OCI-LY1 (cell line): ENCODE measurements around the gene NCF1.
"Not testable (repeated sequence)": the region's sequence is repeated elsewhere in the genome, so short reads cannot be mapped to it uniquely, and the experiment has no call there.

Source experiments
- H2AFZ ChIP-seq: fragments of 200-600 bp; sonication (generic), shearing (Covaris generic); 2 replicates; pipeline ENCODE4 v1.6.0; 2014; ENCODE audit warnings: antibody characterized with exemption, mild to moderate bottlenecking, low read length
- H3F3A ChIP-seq: fragments of 200-600 bp; sonication (generic), shearing (Covaris generic); 2 replicates; pipeline ENCODE4 v1.6.0; 2014; ENCODE audit warnings: mild to moderate bottlenecking, antibody characterized with exemption, low read length, moderate library complexity; ENCODE audit not compliant: insufficient read depth
- H3K27ac ChIP-seq: fragments of 200-600 bp; sonication (generic); 2 replicates; pipeline ENCODE4 v1.5.1; 2014; ENCODE audit warnings: low read length, mixed run types, mild to moderate bottlenecking, low read depth; ENCODE audit not compliant: poor library complexity, severe bottlenecking
- H3K27me3 ChIP-seq: fragments of 200-600 bp; sonication (generic); 2 replicates; pipeline ENCODE4 v1.6.0; 2014; ENCODE audit warnings: antibody characterized with exemption, mild to moderate bottlenecking, low read length, moderate library complexity; ENCODE audit not compliant: insufficient read depth
- H3K36me3 ChIP-seq: fragments of 200-600 bp; sonication (generic); 2 replicates; pipeline ENCODE4 v1.6.1; 2014; ENCODE audit warnings: mild to moderate bottlenecking, antibody characterized with exemption, low read length, moderate library complexity, mixed read lengths; ENCODE audit not compliant: insufficient read depth
- H3K4me1 ChIP-seq: fragments of 200-600 bp; sonication (generic); 2 replicates; pipeline ENCODE4 v1.5.1; 2014; ENCODE audit warnings: mild to moderate bottlenecking, low read length, moderate library complexity; ENCODE audit not compliant: insufficient read depth, severe bottlenecking
- H3K4me2 ChIP-seq: fragments of 200-600 bp; sonication (generic), shearing (Covaris generic); 2 replicates; pipeline ENCODE4 v1.6.1; 2014; ENCODE audit warnings: low read length
- H3K4me3 ChIP-seq: fragments of 200-600 bp; sonication (generic); 2 replicates; pipeline ENCODE4 v1.5.1; 2014; ENCODE audit warnings: low read length, low read depth, mild to moderate bottlenecking, mixed read lengths; ENCODE audit not compliant: poor library complexity, severe bottlenecking
- H3K79me2 ChIP-seq: fragments of 200-600 bp; shearing (Covaris generic); 2 replicates; pipeline ENCODE4 v1.6.1; 2016; ENCODE audit warnings: mixed run types, low read length, mixed read lengths; ENCODE audit not compliant: insufficient read depth
- H3K9ac ChIP-seq: fragments of 200-600 bp; sonication (generic), shearing (Covaris generic); 2 replicates; pipeline ENCODE4 v1.6.1; 2014; ENCODE audit warnings: mild to moderate bottlenecking, low read length, mixed read lengths
- H3K9me2 ChIP-seq: fragments of 200-600 bp; sonication (generic), shearing (Covaris generic); 2 replicates; pipeline ENCODE4 v1.6.1; 2014; ENCODE audit warnings: low read depth, mild to moderate bottlenecking, low read length, mixed read lengths
- H3K9me3 ChIP-seq: fragments of 200-600 bp; shearing (Covaris generic); 2 replicates; pipeline ENCODE4 v1.6.1; 2014; ENCODE audit warnings: low read length, mixed read lengths
- H4K20me1 ChIP-seq: fragments of 200-600 bp; sonication (generic), shearing (Covaris generic); 2 replicates; pipeline ENCODE4 v1.6.0; 2016; ENCODE audit warnings: mild to moderate bottlenecking, low read length; ENCODE audit not compliant: insufficient read depth
- EZH2 ChIP-seq: fragments of 200-600 bp; sonication (generic), shearing (Covaris generic); IDR thresholded peaks from 2 replicates; pipeline ENCODE4 v1.8.0; 2017; ENCODE audit warnings: borderline replicate concordance, mixed run types, mild to moderate bottlenecking, antibody characterized with exemption, low read length, moderate library complexity, mixed read lengths
- TF ChIP-seq, protein P1 (sequence below): fragments of 200-600 bp; sonication (generic), shearing (Covaris generic); IDR thresholded peaks from 2 replicates; pipeline ENCODE4 v1.5.1; 2017; ENCODE audit warnings: mild to moderate bottlenecking, antibody characterized with exemption, low read length, moderate library complexity, mixed read lengths

Gene NCF1

DNA sequence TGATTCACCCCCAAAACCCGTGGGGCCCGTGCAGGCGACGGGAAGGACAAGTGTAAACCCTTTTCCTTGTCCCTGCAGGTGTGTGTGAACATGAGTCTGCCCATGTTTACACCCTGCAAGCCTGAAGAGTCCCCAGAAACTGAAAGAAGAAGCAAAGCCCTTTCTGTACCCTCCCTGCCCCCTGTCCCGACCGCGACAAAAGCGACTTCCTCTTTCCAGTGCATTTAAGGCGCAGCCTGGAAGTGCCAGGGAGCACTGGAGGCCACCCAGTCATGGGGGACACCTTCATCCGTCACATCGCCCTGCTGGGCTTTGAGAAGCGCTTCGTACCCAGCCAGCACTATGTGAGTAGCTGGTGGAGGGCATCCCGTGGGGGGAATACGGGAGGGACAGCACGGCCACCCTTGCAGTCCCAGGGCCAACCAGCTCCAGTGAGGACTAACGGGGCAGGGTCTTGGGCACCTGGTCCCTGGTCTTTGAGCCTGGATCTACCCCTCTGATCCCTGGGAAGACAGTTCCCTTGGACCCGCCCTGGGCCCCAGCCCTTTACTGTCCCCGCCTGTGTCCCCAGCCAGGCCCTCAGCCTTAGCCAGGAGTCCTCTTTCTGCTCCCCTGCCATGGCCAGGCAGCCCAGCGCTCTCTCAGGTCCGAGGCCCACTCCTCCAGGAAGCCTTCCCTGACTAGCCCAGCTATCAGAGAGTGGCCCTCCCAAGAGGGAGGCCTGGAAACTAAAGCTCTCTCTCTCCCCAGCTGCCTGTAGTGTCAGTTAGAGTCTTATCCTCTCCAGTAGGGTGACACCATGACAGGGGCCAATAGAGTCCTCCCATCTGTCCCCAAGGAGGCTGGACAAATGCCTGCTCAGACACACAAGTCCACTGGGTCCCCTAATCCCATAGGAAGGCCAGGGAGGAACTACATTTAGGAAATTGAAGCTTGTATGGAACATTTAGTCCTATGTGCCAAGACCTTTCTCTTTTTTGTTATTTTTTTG, at the start of gene NCF1:
NCF1 (plus strand) TSS at position 252 of the 991 bp plus-strand sequence; CDS start at position 273, 21 bp downstream.
- not testable (repeated sequence) for H3F3A ChIP-seq, H3K9me2 ChIP-seq, H3K4me3 ChIP-seq, H3K9me3 ChIP-seq, H2AFZ ChIP-seq, H3K27me3 ChIP-seq, H3K79me2 ChIP-seq, H4K20me1 ChIP-seq, H3K4me2 ChIP-seq, H3K27ac ChIP-seq, H3K4me1 ChIP-seq, H3K9ac ChIP-seq, H3K36me3 ChIP-seq

DNA sequence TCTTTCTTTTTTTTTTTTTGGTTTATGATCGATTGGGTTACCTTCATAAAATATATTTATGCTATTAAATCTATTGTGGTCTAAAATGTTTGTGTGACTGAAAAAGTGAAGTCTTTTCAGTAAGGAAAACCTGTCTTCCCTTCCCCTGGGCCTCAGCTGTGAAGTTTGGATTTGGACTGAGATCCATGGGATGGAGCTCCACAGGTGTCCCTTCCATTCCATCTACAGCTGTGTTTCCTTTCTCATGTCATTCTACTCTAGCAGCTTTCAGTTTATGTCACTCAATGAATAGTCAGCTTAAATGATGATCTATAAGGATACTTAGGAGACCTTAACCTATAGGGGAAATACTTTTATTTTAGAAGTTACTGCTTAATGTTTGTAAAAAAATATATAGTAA, 48.0 kb upstream of the NCF1 start:
- peaks cover 56% of the 10 kb centered on the region for H3K36me3 ChIP-seq
- H3K4me3 ChIP-seq, result no peak overlapping the region
- TF ChIP-seq, protein P1, sequence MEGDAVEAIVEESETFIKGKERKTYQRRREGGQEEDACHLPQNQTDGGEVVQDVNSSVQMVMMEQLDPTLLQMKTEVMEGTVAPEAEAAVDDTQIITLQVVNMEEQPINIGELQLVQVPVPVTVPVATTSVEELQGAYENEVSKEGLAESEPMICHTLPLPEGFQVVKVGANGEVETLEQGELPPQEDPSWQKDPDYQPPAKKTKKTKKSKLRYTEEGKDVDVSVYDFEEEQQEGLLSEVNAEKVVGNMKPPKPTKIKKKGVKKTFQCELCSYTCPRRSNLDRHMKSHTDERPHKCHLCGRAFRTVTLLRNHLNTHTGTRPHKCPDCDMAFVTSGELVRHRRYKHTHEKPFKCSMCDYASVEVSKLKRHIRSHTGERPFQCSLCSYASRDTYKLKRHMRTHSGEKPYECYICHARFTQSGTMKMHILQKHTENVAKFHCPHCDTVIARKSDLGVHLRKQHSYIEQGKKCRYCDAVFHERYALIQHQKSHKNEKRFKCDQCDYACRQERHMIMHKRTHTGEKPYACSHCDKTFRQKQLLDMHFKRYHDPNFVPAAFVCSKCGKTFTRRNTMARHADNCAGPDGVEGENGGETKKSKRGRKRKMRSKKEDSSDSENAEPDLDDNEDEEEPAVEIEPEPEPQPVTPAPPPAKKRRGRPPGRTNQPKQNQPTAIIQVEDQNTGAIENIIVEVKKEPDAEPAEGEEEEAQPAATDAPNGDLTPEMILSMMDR, result no peak
- no peak for TF ChIP-seq EZH2
- no peak overlapping the region for H3K27ac ChIP-seq
- H3K9me2 ChIP-seq, result no peaks in the 10 kb centered on the region
- H3K27me3 ChIP-seq, result no peaks in the 10 kb centered on the region
- H2AFZ ChIP-seq, result no peak overlapping the region
- H3K4me1 ChIP-seq, result no peaks in the 10 kb centered on the region
- no peaks in the 10 kb centered on the region for H3K79me2 ChIP-seq
- H3K9me3 ChIP-seq, result no peaks in the 10 kb centered on the region
- H4K20me1 ChIP-seq, result no peaks in the 10 kb centered on the region
- no peak overlapping the region for H3K9ac ChIP-seq
- no peaks in the 10 kb centered on the region for H3F3A ChIP-seq
- H3K4me2 ChIP-seq, result no peak overlapping the region

DNA sequence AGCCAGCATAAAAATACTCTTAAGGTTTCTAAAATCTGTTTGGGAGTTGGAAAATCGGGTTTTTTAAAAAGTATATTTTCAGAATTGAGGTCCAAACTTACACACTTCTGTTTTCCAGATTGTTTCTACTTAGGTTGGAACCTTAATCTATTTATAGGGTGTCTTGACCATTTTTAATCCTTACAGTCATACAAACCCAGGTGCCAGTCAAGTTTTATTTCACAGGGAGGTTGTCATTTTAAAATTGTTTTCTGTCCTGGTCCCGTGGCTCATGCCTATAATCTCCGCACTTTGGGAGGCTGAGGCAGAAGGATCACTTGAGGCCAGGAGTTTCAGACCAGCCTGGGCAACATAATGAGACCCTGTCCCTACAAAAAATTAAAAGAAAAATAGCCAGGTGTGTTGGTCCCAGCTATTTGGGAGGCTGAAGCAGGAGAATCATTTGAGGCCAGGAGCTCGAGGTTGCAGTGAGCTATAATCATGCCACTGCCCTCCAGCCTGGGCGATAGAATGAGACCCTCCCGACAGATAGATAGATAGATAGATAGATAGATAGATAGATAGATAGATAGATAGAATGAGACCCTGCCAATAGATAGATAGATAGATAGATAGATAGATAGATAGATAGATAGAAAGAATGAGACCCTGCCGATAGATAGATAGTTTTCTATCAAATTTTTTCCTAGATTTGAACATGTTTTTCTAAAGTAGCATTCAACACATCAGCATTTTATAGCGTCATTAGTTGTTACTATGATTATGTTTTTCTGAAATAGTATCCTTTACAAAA, 47.3 kb upstream of the NCF1 start:
- Histone ChIP-seq H3F3A (no peaks in the 10 kb centered on the region), H3K27ac (no peak overlapping the region)

DNA sequence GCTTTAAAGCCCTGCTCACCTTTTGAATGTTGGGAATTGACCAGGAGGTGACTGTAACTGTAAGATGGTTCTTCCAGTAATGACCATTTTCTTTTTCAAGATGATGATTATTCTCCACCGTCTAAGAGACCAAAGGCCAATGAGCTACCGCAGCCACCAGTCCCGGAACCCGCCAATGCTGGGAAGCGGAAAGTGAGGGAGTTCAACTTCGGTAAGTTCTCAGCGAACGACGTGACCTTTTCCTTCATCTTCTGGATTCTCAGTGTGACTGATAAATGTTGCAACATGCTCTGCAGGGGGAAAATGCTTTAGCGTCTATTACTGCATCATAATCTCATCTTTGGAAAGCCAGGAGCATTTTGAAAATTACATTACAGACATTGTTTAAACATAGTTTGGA, 45.1 kb upstream of the NCF1 start:
- H3K27ac ChIP-seq, H3K4me2 ChIP-seq, H3F3A ChIP-seq, H3K27me3 ChIP-seq, H3K4me3 ChIP-seq, H3K9ac ChIP-seq, H2AFZ ChIP-seq, H3K9me3 ChIP-seq, H3K4me1 ChIP-seq, H3K79me2 ChIP-seq, H3K9me2 ChIP-seq, H4K20me1 ChIP-seq: not testable (repeated sequence)
- peaks cover 40% of the 10 kb centered on the region for H3K36me3 ChIP-seq

More for the DNA sequence above, 47.3 kb upstream of the NCF1 start:
- H3K4me1 ChIP-seq, result no peaks in the 10 kb centered on the region
- H3K36me3 ChIP-seq, result peaks cover 52% of the 10 kb centered on the region
- H3K9me2 ChIP-seq, result no peaks in the 10 kb centered on the region
- H4K20me1 ChIP-seq, result no peaks in the 10 kb centered on the region
- H3K4me3 ChIP-seq, result no peak overlapping the region
- H3K9me3 ChIP-seq, result no peaks in the 10 kb centered on the region
- H3K27me3 ChIP-seq, result no peaks in the 10 kb centered on the region
- H3K4me2 ChIP-seq, result no peak overlapping the region
- no peaks in the 10 kb centered on the region for H3K79me2 ChIP-seq
- no peak for TF ChIP-seq EZH2
- TF ChIP-seq, protein P1, result no peak
- H3K9ac ChIP-seq, result no peak overlapping the region
- no peak overlapping the region for H2AFZ ChIP-seq

DNA sequence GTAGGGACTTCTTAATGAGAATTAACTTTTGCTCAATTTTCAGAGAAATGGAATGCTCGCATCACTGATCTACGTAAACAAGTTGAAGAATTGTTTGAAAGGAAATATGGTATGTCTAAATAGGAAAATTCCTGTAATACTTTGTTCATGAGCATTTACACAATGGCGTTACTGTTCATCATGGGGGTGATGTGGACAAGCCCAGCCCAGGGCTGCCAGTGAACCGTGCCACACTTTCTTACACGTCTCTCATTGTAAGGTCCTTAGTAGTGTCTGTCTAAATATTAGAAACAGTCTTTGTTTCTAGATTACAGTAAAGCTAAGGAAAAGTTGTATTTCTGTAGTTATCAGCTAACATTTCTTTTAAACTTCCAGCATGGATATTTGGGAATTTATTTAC, 43.6 kb upstream of the NCF1 start:
- H3K9ac ChIP-seq, H3K79me2 ChIP-seq, H3F3A ChIP-seq, H3K9me2 ChIP-seq, H3K4me1 ChIP-seq, H3K27me3 ChIP-seq, H3K4me2 ChIP-seq, H3K4me3 ChIP-seq, H3K9me3 ChIP-seq, H3K27ac ChIP-seq, H4K20me1 ChIP-seq, H2AFZ ChIP-seq: not testable (repeated sequence)
- peaks cover 30% of the 10 kb centered on the region for H3K36me3 ChIP-seq
